Tibial nerve (tissue), 4 donors: Measurements from ENCODE around the gene MRPS27. TPM values are rescaled to one million over a fixed set of nuclear protein-coding genes. Genes with fewer than 3 reads are reported as not detected.

Experiments used
- DNase-seq, 2 donors: peaks; one replicate each; pipeline ENCODE4 v3.0.0-alpha.2; 2019; ENCODE audit warnings: low spot score in 2 of 2
- H3K27ac ChIP-seq, 4 donors: fragments of 200-600 bp; sonication (generic) in 3 of 4; one replicate each; pipeline ENCODE4 v1.5.1; 2017 to 2019; ENCODE audit warnings: mild to moderate bottlenecking in 1 of 4
- H3K27me3 ChIP-seq, 2 donors: fragments of 200-600 bp; sonication (generic) in 1 of 2; one replicate each; pipeline versions ENCODE4 v1.5.1 to v1.6.0; 2017 to 2019
- H3K36me3 ChIP-seq, 3 donors: fragments of 200-600 bp; sonication (generic); one replicate each; pipeline ENCODE4 v1.5.1; 2018 to 2019
- H3K4me1 ChIP-seq, 4 donors: fragments of 200-600 bp; sonication (generic) in 3 of 4; one replicate each; pipeline ENCODE4 v1.5.1; 2017 to 2019
- H3K4me3 ChIP-seq, 4 donors: fragments of 200-600 bp; sonication (generic) in 3 of 4; one replicate each; pipeline ENCODE4 v1.5.1; 2017 to 2019; ENCODE audit warnings: mild to moderate bottlenecking in 1 of 4, moderate library complexity in 1 of 4
- H3K9me3 ChIP-seq, 4 donors: fragments of 200-600 bp; sonication (generic) in 3 of 4; one replicate each; pipeline ENCODE4 v1.5.1; 2017 to 2019
- CTCF ChIP-seq, 5 experiments: fragments of 200-600 bp in 3 of 5; fragments of 450-650 bp in 2 of 5; sonication (generic) in 3 of 5; IDR thresholded peaks; one replicate each; pipeline ENCODE4 v1.5.1; 2016 to 2019; ENCODE audit warnings: antibody characterized with exemption in 5 of 5, mild to moderate bottlenecking in 3 of 5, moderate library complexity in 2 of 5
- EP300 ChIP-seq, 2 donors: sonication (generic); formaldehyde crosslinking; IDR thresholded peaks; one replicate each; pipeline ENCODE4 v1.6.1; 2017; ENCODE audit warnings: antibody characterized with exemption in 2 of 2, mild to moderate bottlenecking in 1 of 2
- POLR2A ChIP-seq, 2 donors: fragments of 450-650 bp; IDR thresholded peaks; one replicate each; pipeline ENCODE4 v1.6.1; 2017; ENCODE audit warnings: antibody characterized with exemption in 2 of 2, mild to moderate bottlenecking in 2 of 2, moderate library complexity in 2 of 2
- WGBS, 2 donors: methylation state at CpG; one replicate each; pipeline ENCODE4 v1.1.5; 2018; 5-methylcytosine and 5-hydroxymethylcytosine counted together
- total RNA-seq, 4 donors: library from RNA; depleted of rRNA; stranded (reverse); fragments of >200 nt; gene quantifications; one replicate each; pipeline ENCODE4 v1.1.0, GENCODE V29; 2016

The MRPS27 gene
- total RNA-seq, 4 donors from 2014 or later: 44.4 to 59.0 (median 47.4) TPM

GRCh38 chr5:72225741-72226140 is 94.3 kb downstream of the MRPS27 start:
- H3K9me3 ChIP-seq: no peaks in the 10 kb centered on the region
- H3K4me3 ChIP-seq: no peak overlapping the region
- no peak for DNase-seq
- WGBS, 2 donors: 91 to 96% methylated on average over 3 of the region's 3 CpGs
- H3K27me3 ChIP-seq: no peaks in the 10 kb centered on the region
- H3K4me1 ChIP-seq: no peaks in the 10 kb centered on the region
- H3K36me3 ChIP-seq: peaks cover 0 to 73% (median 0%) of the 10 kb centered on the region in 3 donors
- no peak overlapping the region for H3K27ac ChIP-seq
- TF ChIP-seq CTCF (IDR thresholded peaks at IDR 0.05): no peak
- no peak for TF ChIP-seq POLR2A (IDR thresholded peaks at IDR 0.05)
- TF ChIP-seq EP300 (IDR thresholded peaks at IDR 0.05): no peak

GRCh38 chr5:72224946-72225463 is 95.0 kb downstream of the MRPS27 start:
- H3K36me3 ChIP-seq: peaks cover 0 to 80% (median 2%) of the 10 kb centered on the region in 3 donors

GRCh38 chr5:72223371-72223770 is 96.7 kb downstream of the MRPS27 start:
- H3K9me3 ChIP-seq: no peaks in the 10 kb centered on the region
- H3K4me1 ChIP-seq: no peaks in the 10 kb centered on the region
- DNase-seq: no peak
- TF ChIP-seq EP300 (IDR thresholded peaks at IDR 0.05): no peak
- no peak for TF ChIP-seq POLR2A (IDR thresholded peaks at IDR 0.05)
- TF ChIP-seq CTCF (IDR thresholded peaks at IDR 0.05): no peak
- H3K4me3 ChIP-seq: no peak overlapping the region
- no peak overlapping the region for H3K27ac ChIP-seq
- WGBS, 2 donors: 80 to 86% methylated on average over 4 of the region's 4 CpGs
- no peaks in the 10 kb centered on the region for H3K27me3 ChIP-seq
- peaks cover 0 to 90% (median 6%) of the 10 kb centered on the region in 3 donors for H3K36me3 ChIP-seq

More at GRCh38 chr5:72224946-72225463, 95.0 kb downstream of the MRPS27 start:
- H3K4me1 ChIP-seq: no peaks in the 10 kb centered on the region
- no peak overlapping the region for H3K27ac ChIP-seq
- H3K4me3 ChIP-seq: no peak overlapping the region
- H3K9me3 ChIP-seq: no peaks in the 10 kb centered on the region
- H3K27me3 ChIP-seq: no peaks in the 10 kb centered on the region
- no peak for DNase-seq
- 63 to 71% methylated on average over 3 of the region's 3 CpGs for WGBS, 2 donors
- no peak for TF ChIP-seq CTCF (IDR thresholded peaks at IDR 0.05)
- TF ChIP-seq POLR2A (IDR thresholded peaks at IDR 0.05): no peak
- TF ChIP-seq EP300 (IDR thresholded peaks at IDR 0.05): no peak

- TF ChIP-seq EP300 (IDR thresholded peaks at IDR 0.05) (no peak), POLR2A (IDR thresholded peaks at IDR 0.05) (no peak), CTCF (IDR thresholded peaks at IDR 0.05) (no peak)
- Histone ChIP-seq H3K27me3 (no peaks in the 10 kb centered on the region), H3K9me3 (no peaks in the 10 kb centered on the region), H3K36me3 (peaks cover 0 to 94% (median 6%) of the 10 kb centered on the region in 3 donors), H3K27ac (no peak overlapping the region), H3K4me1 (no peaks in the 10 kb centered on the region), H3K4me3 (no peak overlapping the region)
- no peak for DNase-seq
- WGBS, 2 donors: 76 to 85% methylated on average over 1 of the region's 1 CpG
Measured at GRCh38 chr5:72222521-72222920, 97.5 kb downstream of the MRPS27 start.

- no peaks in the 10 kb centered on the region for H3K9me3 ChIP-seq
- no peaks in the 10 kb centered on the region for H3K4me1 ChIP-seq
- no peaks in the 10 kb centered on the region for H3K27me3 ChIP-seq
- H3K36me3 ChIP-seq: peaks cover 0 to 94% (median 6%) of the 10 kb centered on the region in 3 donors
- WGBS, 2 donors: 58 to 64% methylated on average over 4 of the region's 4 CpGs
- DNase-seq: no peak
- no peak for TF ChIP-seq EP300 (IDR thresholded peaks at IDR 0.05)
- TF ChIP-seq CTCF (IDR thresholded peaks at IDR 0.05): no peak
- no peak for TF ChIP-seq POLR2A (IDR thresholded peaks at IDR 0.05)
- H3K4me3 ChIP-seq: no peak overlapping the region
- H3K27ac ChIP-seq: no peak overlapping the region
Measured at GRCh38 chr5:72221541-72221940, 98.5 kb downstream of the MRPS27 start.
